Measurements from ENCODE around the gene PDGFD. TPM values are rescaled to one million over a fixed set of nuclear protein-coding genes. Genes with fewer than 3 reads are reported as not detected.

Gene PDGFD
- total RNA-seq, 1 donor from 2014 or later: not detected

DNA sequence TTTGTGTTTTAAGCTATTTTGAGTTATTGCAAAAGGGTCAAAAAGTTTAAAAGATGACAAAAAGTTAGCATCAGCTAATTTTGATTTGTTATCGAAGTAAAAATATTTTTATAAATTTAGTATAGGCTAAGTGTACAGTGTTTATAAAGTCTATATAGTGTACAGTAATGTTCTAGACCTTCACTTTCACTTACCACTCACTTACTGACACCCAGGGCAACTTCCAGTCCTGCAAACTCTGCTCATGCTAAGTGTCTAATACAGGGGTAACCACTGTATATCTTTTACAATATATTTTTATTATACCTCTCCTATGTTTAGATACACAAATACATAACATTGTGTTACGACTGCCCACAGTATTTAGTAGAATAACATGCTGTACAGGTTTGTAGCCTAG lies 59.7 kb downstream of the PDGFD start:
- no peaks in the 10 kb centered on the region for H3K36me3 Mint-ChIP-seq (ENCODE audit: low read depth)
- H3K27me3 Mint-ChIP-seq (ENCODE audit: low read depth): no peaks in the 10 kb centered on the region
- H3K4me1 Mint-ChIP-seq (ENCODE audit: low read depth): no peaks in the 10 kb centered on the region
- DNase-seq (ENCODE audit: low spot score): no peak
- H3K27ac Mint-ChIP-seq: no peak overlapping the region
- H3K9me3 Mint-ChIP-seq: no peaks in the 10 kb centered on the region
- no peak overlapping the region for H3K4me3 Mint-ChIP-seq (ENCODE audit: low read depth)
- intact Hi-C loops (cut with micrococcal nuclease): no loop called here

GRCh38 chr11:104098555-104098954 lies 65.4 kb downstream of the PDGFD start:
- no peak for DNase-seq (ENCODE audit: low spot score)
- Mint-ChIP-seq H3K27ac (no peak overlapping the region), H3K36me3 (ENCODE audit: low read depth) (no peaks in the 10 kb centered on the region), H3K4me1 (ENCODE audit: low read depth) (no peaks in the 10 kb centered on the region), H3K9me3 (no peaks in the 10 kb centered on the region), H3K4me3 (ENCODE audit: low read depth) (no peak overlapping the region), H3K27me3 (ENCODE audit: low read depth) (no peaks in the 10 kb centered on the region)
- intact Hi-C loops (cut with micrococcal nuclease): no loop called here

GRCh38 chr11:104098132-104098531 lies 65.8 kb downstream of the PDGFD start:
- intact Hi-C loops (cut with micrococcal nuclease): no loop called here
- no peaks in the 10 kb centered on the region for H3K4me1 Mint-ChIP-seq (ENCODE audit: low read depth)
- H3K27ac Mint-ChIP-seq: no peak overlapping the region
- no peaks in the 10 kb centered on the region for H3K27me3 Mint-ChIP-seq (ENCODE audit: low read depth)
- H3K9me3 Mint-ChIP-seq: no peaks in the 10 kb centered on the region
- H3K36me3 Mint-ChIP-seq (ENCODE audit: low read depth): no peaks in the 10 kb centered on the region
- DNase-seq (ENCODE audit: low spot score): no peak
- H3K4me3 Mint-ChIP-seq (ENCODE audit: low read depth): no peak overlapping the region

- H3K27ac Mint-ChIP-seq: no peak overlapping the region
- H3K9me3 Mint-ChIP-seq: no peaks in the 10 kb centered on the region
These were observed 67.0 kb downstream of the PDGFD start for GRCh38 chr11:104096900-104097299.

DNA sequence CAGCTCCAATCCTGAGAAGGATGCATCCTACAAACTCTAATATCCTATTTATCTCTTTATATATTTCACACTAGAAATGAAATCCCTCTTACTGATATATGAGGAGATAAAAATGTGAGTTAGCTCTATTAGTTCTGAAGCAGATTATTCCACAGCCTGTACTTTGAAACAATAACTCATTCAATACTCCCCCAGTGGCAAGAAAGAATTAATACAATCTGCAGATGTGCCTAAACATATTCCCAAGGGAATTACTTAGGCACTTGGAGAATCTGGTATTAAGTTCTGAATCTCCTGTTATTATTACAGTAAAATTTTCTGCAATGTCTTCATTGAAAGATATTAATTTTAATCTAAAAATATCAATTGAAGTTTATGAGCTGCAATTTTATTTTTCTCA lies 68.2 kb downstream of the PDGFD start:
- intact Hi-C loops (cut with micrococcal nuclease): no loop called here

More at GRCh38 chr11:104096900-104097299, 67.0 kb downstream of the PDGFD start:
- DNase-seq (ENCODE audit: low spot score): no peak
- H3K4me1 Mint-ChIP-seq (ENCODE audit: low read depth): no peaks in the 10 kb centered on the region
- no peaks in the 10 kb centered on the region for H3K27me3 Mint-ChIP-seq (ENCODE audit: low read depth)
- H3K36me3 Mint-ChIP-seq (ENCODE audit: low read depth): no peaks in the 10 kb centered on the region
- intact Hi-C loops (cut with micrococcal nuclease): no loop called here
- no peak overlapping the region for H3K4me3 Mint-ChIP-seq (ENCODE audit: low read depth)

GRCh38 chr11:104094576-104094975 lies 69.4 kb downstream of the PDGFD start:
- Mint-ChIP-seq H3K27me3 (ENCODE audit: low read depth) (no peaks in the 10 kb centered on the region), H3K9me3 (no peaks in the 10 kb centered on the region), H3K4me3 (ENCODE audit: low read depth) (no peak overlapping the region), H3K36me3 (ENCODE audit: low read depth) (no peaks in the 10 kb centered on the region), H3K4me1 (ENCODE audit: low read depth) (no peaks in the 10 kb centered on the region), H3K27ac (no peak overlapping the region)
- intact Hi-C loops (cut with micrococcal nuclease): no loop called here
- DNase-seq (ENCODE audit: low spot score): no peak

More for the DNA sequence above, 68.2 kb downstream of the PDGFD start:
- Mint-ChIP-seq H3K27me3 (ENCODE audit: low read depth) (no peaks in the 10 kb centered on the region), H3K36me3 (ENCODE audit: low read depth) (no peaks in the 10 kb centered on the region), H3K27ac (no peak overlapping the region), H3K9me3 (no peaks in the 10 kb centered on the region), H3K4me1 (ENCODE audit: low read depth) (no peaks in the 10 kb centered on the region), H3K4me3 (ENCODE audit: low read depth) (no peak overlapping the region)
- no peak for DNase-seq (ENCODE audit: low spot score)

- Mint-ChIP-seq H3K4me1 (ENCODE audit: low read depth) (no peaks in the 10 kb centered on the region), H3K27ac (no peak overlapping the region), H3K27me3 (ENCODE audit: low read depth) (no peaks in the 10 kb centered on the region), H3K36me3 (ENCODE audit: low read depth) (no peaks in the 10 kb centered on the region), H3K9me3 (no peaks in the 10 kb centered on the region), H3K4me3 (ENCODE audit: low read depth) (no peak overlapping the region)
- DNase-seq (ENCODE audit: low spot score): no peak
- intact Hi-C loops (cut with micrococcal nuclease): no loop called here
These were observed 70.3 kb downstream of the PDGFD start for GRCh38 chr11:104093426-104094280.

DNA sequence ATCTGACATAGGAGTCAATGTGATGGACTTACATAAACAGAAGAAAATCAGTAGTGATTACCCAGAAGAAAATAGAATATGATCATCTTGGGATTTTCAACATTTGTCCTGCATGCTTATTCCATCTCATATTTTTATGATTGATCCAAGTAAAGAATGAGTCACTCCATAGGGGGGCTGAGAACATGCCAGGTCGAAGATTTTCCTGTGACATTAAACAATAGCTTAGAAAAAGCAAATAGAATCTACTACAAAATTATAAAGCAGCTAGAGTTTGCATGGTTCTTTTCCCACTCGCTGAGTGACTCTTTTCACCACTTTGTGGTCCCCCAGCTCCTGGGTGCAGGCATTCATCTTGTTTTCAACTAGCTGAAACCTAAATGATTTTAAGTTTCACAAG lies 71.2 kb downstream of the PDGFD start:
- Mint-ChIP-seq H3K4me1 (ENCODE audit: low read depth) (no peaks in the 10 kb centered on the region), H3K27me3 (ENCODE audit: low read depth) (no peaks in the 10 kb centered on the region), H3K27ac (no peak overlapping the region), H3K9me3 (no peaks in the 10 kb centered on the region), H3K36me3 (ENCODE audit: low read depth) (no peaks in the 10 kb centered on the region), H3K4me3 (ENCODE audit: low read depth) (no peak overlapping the region)
- intact Hi-C loops (cut with micrococcal nuclease): no loop called here
- no peak for DNase-seq (ENCODE audit: low spot score)

DNA sequence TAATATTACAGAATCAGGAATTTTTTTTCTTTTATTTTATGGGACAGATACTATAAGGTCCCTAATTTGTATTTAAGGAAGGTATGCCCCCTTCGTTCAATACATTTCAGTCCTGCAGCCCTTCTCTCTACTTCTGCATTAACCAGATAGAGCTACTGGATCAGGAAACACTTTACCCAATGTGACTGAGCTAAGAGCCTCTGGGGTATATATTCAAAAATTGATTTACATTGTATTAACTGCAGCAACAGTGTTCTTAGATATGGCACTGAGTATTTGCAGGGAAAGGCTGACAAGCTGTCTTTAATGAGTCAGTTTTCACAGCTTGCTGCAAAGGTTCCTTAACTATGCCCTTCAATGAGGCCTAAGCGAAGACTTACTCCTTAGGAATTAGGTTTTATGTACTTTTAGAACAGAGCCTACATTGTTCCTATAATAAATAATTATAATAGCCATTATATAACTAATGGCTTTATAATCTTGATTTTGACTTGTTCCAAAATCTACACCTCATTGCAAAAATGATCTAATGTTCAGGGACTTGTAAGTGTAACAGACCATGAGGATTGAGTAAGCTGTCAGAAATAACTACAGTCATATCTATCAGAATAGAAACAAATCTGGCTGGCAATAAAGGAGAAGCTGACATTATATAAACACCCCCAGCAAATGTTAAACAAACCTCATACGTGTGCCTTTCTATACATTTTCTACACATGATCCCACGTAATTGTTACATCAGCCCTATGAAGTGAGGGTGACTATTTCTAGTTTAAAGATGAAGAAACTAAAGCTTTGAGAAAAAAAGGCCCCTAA lies 72.5 kb downstream of the PDGFD start:
- Mint-ChIP-seq H3K4me3 (ENCODE audit: low read depth) (no peak overlapping the region), H3K27me3 (ENCODE audit: low read depth) (no peaks in the 10 kb centered on the region), H3K4me1 (ENCODE audit: low read depth) (no peaks in the 10 kb centered on the region), H3K27ac (no peak overlapping the region), H3K36me3 (ENCODE audit: low read depth) (no peaks in the 10 kb centered on the region), H3K9me3 (no peaks in the 10 kb centered on the region)
- no peak for DNase-seq (ENCODE audit: low spot score)
- intact Hi-C loops (cut with micrococcal nuclease): no loop called here

DNA sequence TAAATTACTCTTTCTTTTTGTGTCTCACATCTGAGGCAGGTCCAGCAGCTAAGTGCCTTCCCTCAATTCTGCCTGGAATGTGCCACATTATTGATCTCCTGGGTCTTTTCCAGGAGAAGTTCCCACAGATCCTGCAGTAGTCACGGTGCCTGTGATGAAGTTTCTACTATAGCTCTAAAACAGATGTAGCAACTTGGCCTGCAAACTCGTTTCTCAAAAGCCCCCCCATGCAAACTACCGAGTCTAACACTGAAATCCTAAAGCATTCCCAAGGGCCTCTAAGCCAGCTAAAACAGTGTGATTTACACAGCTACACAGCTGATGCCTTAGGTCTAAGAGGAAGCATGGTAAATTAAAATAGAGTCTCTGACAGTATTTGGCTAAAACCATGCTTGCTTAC lies 73.2 kb downstream of the PDGFD start:
- no peak overlapping the region for H3K27ac Mint-ChIP-seq
- H3K36me3 Mint-ChIP-seq (ENCODE audit: low read depth): no peaks in the 10 kb centered on the region
- intact Hi-C loops (cut with micrococcal nuclease): no loop called here
- H3K9me3 Mint-ChIP-seq: no peaks in the 10 kb centered on the region
- DNase-seq (ENCODE audit: low spot score): no peak
- no peaks in the 10 kb centered on the region for H3K4me1 Mint-ChIP-seq (ENCODE audit: low read depth)
- H3K4me3 Mint-ChIP-seq (ENCODE audit: low read depth): no peak overlapping the region
- H3K27me3 Mint-ChIP-seq (ENCODE audit: low read depth): no peaks in the 10 kb centered on the region

- no peak for DNase-seq (ENCODE audit: low spot score)
- Mint-ChIP-seq H3K27ac (no peak overlapping the region), H3K9me3 (no peaks in the 10 kb centered on the region), H3K4me1 (ENCODE audit: low read depth) (no peaks in the 10 kb centered on the region), H3K4me3 (ENCODE audit: low read depth) (no peak overlapping the region), H3K27me3 (ENCODE audit: low read depth) (no peaks in the 10 kb centered on the region), H3K36me3 (ENCODE audit: low read depth) (no peaks in the 10 kb centered on the region)
- intact Hi-C loops (cut with micrococcal nuclease): no loop called here
These were observed 74.5 kb downstream of the PDGFD start for GRCh38 chr11:104089481-104089880.

DNA sequence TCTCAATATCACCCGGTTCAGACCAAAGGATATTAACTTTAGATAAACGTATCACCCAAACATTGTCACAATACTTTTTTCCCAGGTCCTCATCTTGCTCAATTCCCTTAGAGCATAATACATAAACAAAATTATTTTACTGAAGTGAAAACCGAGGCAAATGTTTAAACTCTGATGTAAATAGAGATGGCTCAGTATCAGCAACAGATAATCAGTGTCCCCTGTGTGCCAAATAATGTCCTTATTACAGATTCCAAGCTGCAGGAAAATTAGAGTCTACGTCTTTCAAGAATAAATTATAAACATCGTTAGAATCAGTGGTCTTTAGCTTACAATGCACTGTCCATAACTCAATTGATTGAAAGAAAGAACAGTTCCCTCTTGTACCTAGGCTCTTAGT lies 77.3 kb downstream of the PDGFD start:
- Mint-ChIP-seq H3K4me3 (ENCODE audit: low read depth) (no peak overlapping the region), H3K27ac (no peak overlapping the region), H3K9me3 (no peaks in the 10 kb centered on the region), H3K36me3 (ENCODE audit: low read depth) (no peaks in the 10 kb centered on the region), H3K27me3 (ENCODE audit: low read depth) (no peaks in the 10 kb centered on the region), H3K4me1 (ENCODE audit: low read depth) (no peaks in the 10 kb centered on the region)
- intact Hi-C loops (cut with micrococcal nuclease): no loop called here
- DNase-seq (ENCODE audit: low spot score): no peak

GRCh38 chr11:104078995-104079394 lies 85.0 kb downstream of the PDGFD start:
- H3K27ac Mint-ChIP-seq: no peak overlapping the region
- no peaks in the 10 kb centered on the region for H3K4me1 Mint-ChIP-seq (ENCODE audit: low read depth)
- H3K27me3 Mint-ChIP-seq (ENCODE audit: low read depth): no peaks in the 10 kb centered on the region
- intact Hi-C loops (cut with micrococcal nuclease): no loop called here
- H3K4me3 Mint-ChIP-seq (ENCODE audit: low read depth): no peak overlapping the region
- H3K9me3 Mint-ChIP-seq: no peaks in the 10 kb centered on the region
- DNase-seq (ENCODE audit: low spot score): no peak
- no peaks in the 10 kb centered on the region for H3K36me3 Mint-ChIP-seq (ENCODE audit: low read depth)
